Stimulated activated effector memory CD8-positive, alpha-beta T cell treated with anti-CD3 and anti-CD28 coated beads, Interleukin-12 subunit alpha, Interleukin-12 subunit beta, amount 100 ng/mL, for 72 hours (primary cell): ENCODE results near the gene CDH10.

Experiments used
- ATAC-seq: fragments of 150-1000 bp; cut with Tn5 transposase; 2 replicates; pipeline ENCODE4 v1.10.0; 2021
- DNase-seq, 2 donors: peaks; one replicate each; pipeline ENCODE4 v3.0.0; 2021 to 2022; ENCODE audit warnings: low spot score in 2 of 2
- H3K27ac Mint-ChIP-seq: one replicate; pipeline ENCODE4 v1.8.0; 2022; ENCODE audit warnings: mild to moderate bottlenecking, mixed read lengths
- H3K36me3 Mint-ChIP-seq: one replicate; pipeline ENCODE4 v1.8.0; 2022; ENCODE audit warnings: mild to moderate bottlenecking, mixed read lengths
- H3K4me1 Mint-ChIP-seq: one replicate; pipeline ENCODE4 v1.8.0; 2022; ENCODE audit warnings: mixed read lengths
- H3K4me3 Mint-ChIP-seq: one replicate; pipeline ENCODE4 v1.8.0; 2022; ENCODE audit warnings: mild to moderate bottlenecking, mixed read lengths
- H3K9me3 Mint-ChIP-seq: one replicate; pipeline ENCODE4 v1.8.0; 2022; ENCODE audit warnings: mixed read lengths

Gene CDH10

GRCh38 chr5:24623624-24624023 is 21.2 kb downstream of the CDH10 start:
- no peaks in the 10 kb centered on the region for H3K4me1 Mint-ChIP-seq
- no peak for ATAC-seq

GRCh38 chr5:24623031-24623430 is 21.7 kb downstream of the CDH10 start:
- no peaks in the 10 kb centered on the region for H3K4me1 Mint-ChIP-seq
- DNase-seq = no peak
- H3K9me3 Mint-ChIP-seq = peaks cover 12% of the 10 kb centered on the region
- no peak overlapping the region for H3K4me3 Mint-ChIP-seq
- ATAC-seq = no peak
- no peak overlapping the region for H3K27ac Mint-ChIP-seq
- no peaks in the 10 kb centered on the region for H3K36me3 Mint-ChIP-seq

More at GRCh38 chr5:24623624-24624023, 21.2 kb downstream of the CDH10 start:
- DNase-seq = no peak
- H3K4me3 Mint-ChIP-seq = no peak overlapping the region
- no peak overlapping the region for H3K27ac Mint-ChIP-seq
- no peaks in the 10 kb centered on the region for H3K36me3 Mint-ChIP-seq
- H3K9me3 Mint-ChIP-seq = peaks cover 12% of the 10 kb centered on the region

DNA sequence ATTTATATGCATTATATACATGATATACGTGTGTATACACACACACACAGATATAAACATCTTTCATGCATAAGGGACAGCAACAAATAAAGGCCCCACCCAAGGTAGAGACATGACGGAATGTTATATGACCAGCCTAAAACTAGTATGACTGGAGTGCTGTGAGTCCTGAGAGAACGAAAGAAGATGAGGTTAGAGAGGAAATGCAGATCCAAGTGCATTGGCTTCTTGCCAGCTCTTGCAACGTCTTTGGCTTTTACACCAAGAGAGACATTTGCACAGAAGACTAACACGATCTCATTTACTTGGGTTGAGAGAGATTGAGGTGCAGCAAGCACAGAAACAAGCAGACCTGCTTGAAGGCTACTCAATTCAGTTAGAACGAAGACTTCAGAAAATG is 23.0 kb downstream of the CDH10 start:
- H3K4me3 Mint-ChIP-seq = no peak overlapping the region
- DNase-seq = no peak
- H3K36me3 Mint-ChIP-seq = no peaks in the 10 kb centered on the region
- no peak for ATAC-seq
- peaks cover 12% of the 10 kb centered on the region for H3K9me3 Mint-ChIP-seq
- no peak overlapping the region for H3K27ac Mint-ChIP-seq
- H3K4me1 Mint-ChIP-seq = no peaks in the 10 kb centered on the region

DNA sequence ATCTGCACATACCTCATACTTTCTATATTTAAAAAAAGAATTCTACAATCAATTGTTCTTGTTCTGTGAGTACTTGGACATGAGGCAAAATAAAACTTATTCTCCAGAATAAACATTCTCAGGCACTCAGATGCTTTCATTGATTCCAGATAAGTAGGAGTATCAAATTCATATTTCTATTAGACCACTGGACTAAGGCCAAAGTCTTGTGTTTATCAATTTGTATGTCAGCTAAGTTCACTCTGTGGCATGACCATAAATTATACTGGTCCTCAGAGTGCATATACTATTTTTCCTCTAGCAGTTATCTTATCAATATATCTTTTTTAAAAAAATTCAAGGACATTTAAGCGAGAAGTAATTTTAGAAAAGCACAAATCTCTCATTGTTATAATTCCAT is 28.2 kb downstream of the CDH10 start:
- peaks cover 11% of the 10 kb centered on the region for H3K9me3 Mint-ChIP-seq
- no peak overlapping the region for H3K27ac Mint-ChIP-seq
- DNase-seq = no peak
- H3K4me1 Mint-ChIP-seq = no peaks in the 10 kb centered on the region
- no peak overlapping the region for H3K4me3 Mint-ChIP-seq
- ATAC-seq = no peak
- H3K36me3 Mint-ChIP-seq = no peaks in the 10 kb centered on the region

GRCh38 chr5:24615159-24615558 is 29.6 kb downstream of the CDH10 start:
- no peak for ATAC-seq
- Mint-ChIP-seq H3K9me3 (peaks cover 11% of the 10 kb centered on the region), H3K36me3 (no peaks in the 10 kb centered on the region)

GRCh38 chr5:24609706-24610105 is 35.1 kb downstream of the CDH10 start:
- DNase-seq (no peak), ATAC-seq (no peak)
- no peaks in the 10 kb centered on the region for H3K4me1 Mint-ChIP-seq
- peaks cover 6% of the 10 kb centered on the region for H3K9me3 Mint-ChIP-seq
- H3K27ac Mint-ChIP-seq = no peak overlapping the region
- no peak overlapping the region for H3K4me3 Mint-ChIP-seq
- H3K36me3 Mint-ChIP-seq = no peaks in the 10 kb centered on the region

More at GRCh38 chr5:24615159-24615558, 29.6 kb downstream of the CDH10 start:
- Mint-ChIP-seq H3K27ac (no peak overlapping the region), H3K4me3 (no peak overlapping the region), H3K4me1 (no peaks in the 10 kb centered on the region)
- DNase-seq = no peak

DNA sequence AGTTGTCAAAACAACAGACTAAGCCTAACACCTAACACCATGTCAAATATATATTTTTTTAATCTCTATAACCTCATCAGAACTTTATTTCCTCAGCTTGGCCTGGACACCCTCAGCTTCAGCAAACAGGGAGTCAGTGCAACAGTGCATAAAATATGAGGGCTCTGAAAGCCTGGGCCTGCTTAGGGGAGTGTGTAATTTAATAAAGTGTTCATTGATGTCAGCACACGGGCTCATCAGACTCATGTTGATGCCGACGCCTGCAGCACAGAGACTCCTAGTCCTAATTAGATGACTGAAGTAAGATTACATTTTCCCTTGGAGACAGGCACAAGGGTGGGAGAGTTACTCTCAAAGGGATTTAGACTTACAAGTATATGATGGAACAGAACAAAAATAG is 37.8 kb downstream of the CDH10 start:
- Mint-ChIP-seq H3K4me3 (no peak overlapping the region), H3K27ac (no peak overlapping the region), H3K36me3 (no peaks in the 10 kb centered on the region), H3K9me3 (peaks cover 6% of the 10 kb centered on the region), H3K4me1 (no peaks in the 10 kb centered on the region)
- ATAC-seq (no peak), DNase-seq (no peak)

GRCh38 chr5:24602188-24602587 is 42.6 kb downstream of the CDH10 start:
- DNase-seq = no peak
- ATAC-seq = no peak
- H3K9me3 Mint-ChIP-seq = peaks cover 8% of the 10 kb centered on the region
- H3K36me3 Mint-ChIP-seq = no peaks in the 10 kb centered on the region
- H3K27ac Mint-ChIP-seq = no peak overlapping the region
- H3K4me3 Mint-ChIP-seq = no peak overlapping the region
- no peaks in the 10 kb centered on the region for H3K4me1 Mint-ChIP-seq

- no peak for ATAC-seq
- Mint-ChIP-seq H3K9me3 (peaks cover 11% of the 10 kb centered on the region), H3K27ac (no peak overlapping the region), H3K4me1 (no peaks in the 10 kb centered on the region), H3K4me3 (no peak overlapping the region), H3K36me3 (no peaks in the 10 kb centered on the region)
- no peak for DNase-seq
Observed at GRCh38 chr5:24598956-24599355, 45.8 kb downstream of the CDH10 start.

GRCh38 chr5:24595329-24595728 is 49.4 kb downstream of the CDH10 start:
- no peak for ATAC-seq
- H3K9me3 Mint-ChIP-seq = peaks cover 11% of the 10 kb centered on the region
- no peak for DNase-seq
- H3K36me3 Mint-ChIP-seq = no peaks in the 10 kb centered on the region
- H3K27ac Mint-ChIP-seq = no peak overlapping the region
- H3K4me1 Mint-ChIP-seq = no peaks in the 10 kb centered on the region
- H3K4me3 Mint-ChIP-seq = no peak overlapping the region

DNA sequence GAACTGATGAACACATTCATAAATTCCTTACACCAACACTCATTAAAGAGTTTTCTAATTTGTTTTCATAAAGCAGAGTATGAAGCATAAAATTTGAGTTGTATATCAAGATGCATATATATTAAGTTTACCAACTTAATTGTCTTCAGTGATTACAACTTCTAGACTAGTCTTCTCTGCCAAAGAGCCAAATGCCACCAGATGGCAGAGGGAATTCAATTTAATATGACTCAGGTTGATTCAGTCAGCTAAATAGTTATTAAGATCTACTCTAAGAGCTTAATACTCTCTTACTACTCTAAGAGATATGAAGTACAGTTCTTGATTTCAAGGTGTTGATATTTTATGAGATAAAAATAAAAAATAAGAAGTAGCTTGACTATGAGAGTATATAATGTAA is 53.4 kb downstream of the CDH10 start:
- Mint-ChIP-seq H3K4me1 (no peaks in the 10 kb centered on the region), H3K36me3 (no peaks in the 10 kb centered on the region), H3K9me3 (peaks cover 7% of the 10 kb centered on the region), H3K27ac (no peak overlapping the region), H3K4me3 (no peak overlapping the region)
- DNase-seq (no peak), ATAC-seq (no peak)

GRCh38 chr5:24589566-24589965 is 55.2 kb downstream of the CDH10 start:
- Mint-ChIP-seq H3K4me1 (no peaks in the 10 kb centered on the region), H3K36me3 (no peaks in the 10 kb centered on the region), H3K9me3 (peaks cover 7% of the 10 kb centered on the region), H3K27ac (no peak overlapping the region), H3K4me3 (no peak overlapping the region)
- ATAC-seq (no peak), DNase-seq (no peak)

DNA sequence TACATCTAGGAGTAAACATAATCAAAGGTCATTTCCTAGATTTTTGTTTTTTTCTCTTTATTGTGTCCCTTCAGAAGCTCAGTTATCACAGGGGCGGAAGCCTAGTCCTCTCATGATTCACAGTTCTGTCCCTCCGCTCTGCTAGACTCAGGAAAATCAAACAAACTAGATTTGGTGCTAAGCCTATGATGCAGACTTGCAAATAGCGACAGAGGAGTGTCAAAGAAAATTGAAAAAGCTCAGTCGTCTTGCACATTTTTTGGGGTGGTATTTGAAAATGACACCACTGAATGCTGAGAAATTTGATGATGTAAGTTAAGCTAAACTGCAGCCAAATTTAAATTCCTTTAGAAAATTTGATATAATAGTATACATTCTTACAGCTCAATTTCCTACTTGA is 59.0 kb downstream of the CDH10 start:
- no peak overlapping the region for H3K4me3 Mint-ChIP-seq
- ATAC-seq = no peak
- no peak overlapping the region for H3K27ac Mint-ChIP-seq
- no peaks in the 10 kb centered on the region for H3K4me1 Mint-ChIP-seq
- no peak for DNase-seq
- H3K9me3 Mint-ChIP-seq = peaks cover 9% of the 10 kb centered on the region
- H3K36me3 Mint-ChIP-seq = no peaks in the 10 kb centered on the region

- no peak for ATAC-seq
- Mint-ChIP-seq H3K4me1 (no peaks in the 10 kb centered on the region), H3K9me3 (peaks cover 14% of the 10 kb centered on the region), H3K36me3 (no peaks in the 10 kb centered on the region), H3K27ac (no peak overlapping the region), H3K4me3 (no peak overlapping the region)
- no peak for DNase-seq
Observed at GRCh38 chr5:24571302-24571701, 73.5 kb downstream of the CDH10 start.

DNA sequence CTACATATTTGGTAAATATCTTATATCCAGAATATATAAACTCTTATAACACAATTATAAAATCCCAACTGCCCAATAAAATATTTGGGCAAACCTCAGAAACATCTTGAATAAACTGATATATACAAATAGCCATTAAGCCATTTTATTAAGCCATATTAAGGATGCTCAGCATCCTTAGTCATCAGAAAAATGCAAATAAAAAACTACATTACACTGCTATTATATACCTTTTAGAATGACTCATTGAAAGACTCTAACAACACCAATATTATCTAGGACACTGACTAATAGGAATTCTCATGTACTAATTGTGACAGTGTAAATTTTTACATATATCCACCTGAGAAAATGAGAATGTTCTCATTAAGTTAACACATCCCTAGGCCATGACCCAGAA is 77.8 kb downstream of the CDH10 start:
- H3K4me3 Mint-ChIP-seq = no peak overlapping the region
- no peaks in the 10 kb centered on the region for H3K4me1 Mint-ChIP-seq

DNA sequence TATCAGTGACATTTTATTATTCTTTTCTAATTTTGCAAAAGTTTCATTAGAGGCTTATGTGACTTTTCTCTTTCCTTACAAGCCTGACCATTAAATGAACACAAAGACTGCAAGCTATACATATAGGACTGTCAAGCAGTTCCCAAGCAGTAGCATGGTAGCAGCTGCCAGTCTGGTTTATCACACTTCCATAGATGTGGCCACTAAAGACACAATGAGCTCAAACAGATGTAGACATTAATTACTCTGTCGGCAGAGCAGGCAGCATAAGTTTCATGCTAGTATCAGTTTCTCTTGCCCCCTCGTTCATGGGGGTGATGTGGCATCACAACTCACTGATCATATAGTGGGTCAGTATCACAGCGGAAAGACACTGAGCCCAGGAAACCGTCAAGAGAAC is 89.5 kb downstream of the CDH10 start:
- no peaks in the 10 kb centered on the region for H3K36me3 Mint-ChIP-seq
- H3K9me3 Mint-ChIP-seq = peaks cover 14% of the 10 kb centered on the region
- H3K4me1 Mint-ChIP-seq = no peaks in the 10 kb centered on the region
- no peak overlapping the region for H3K4me3 Mint-ChIP-seq
- H3K27ac Mint-ChIP-seq = no peak overlapping the region
- ATAC-seq = no peak
- no peak for DNase-seq

More for the DNA sequence above, 77.8 kb downstream of the CDH10 start:
- DNase-seq = no peak
- H3K27ac Mint-ChIP-seq = no peak overlapping the region
- no peak for ATAC-seq
- H3K9me3 Mint-ChIP-seq = peaks cover 13% of the 10 kb centered on the region
- no peaks in the 10 kb centered on the region for H3K36me3 Mint-ChIP-seq

- Mint-ChIP-seq H3K4me3 (no peak overlapping the region), H3K9me3 (peaks cover 10% of the 10 kb centered on the region), H3K4me1 (no peaks in the 10 kb centered on the region), H3K36me3 (no peaks in the 10 kb centered on the region), H3K27ac (no peak overlapping the region)
- ATAC-seq (no peak), DNase-seq (no peak)
Observed at GRCh38 chr5:24547132-24547531, 97.6 kb downstream of the CDH10 start.
